CD4-positive, alpha-beta T cell treated with Interleukin-2 at 100 ng/mL for 4 hours (primary cell): ENCODE measurements around the gene CHKB.
"Not testable (repeated sequence)": the region's sequence is repeated elsewhere in the genome, so short reads cannot be mapped to it uniquely, and the experiment has no call there.

Experiments
- DNase-seq: peaks from one replicate; pipeline ENCODE4 v3.0.0-alpha.2; 2020; ENCODE audit warnings: low spot score

Gene CHKB

DNA sequence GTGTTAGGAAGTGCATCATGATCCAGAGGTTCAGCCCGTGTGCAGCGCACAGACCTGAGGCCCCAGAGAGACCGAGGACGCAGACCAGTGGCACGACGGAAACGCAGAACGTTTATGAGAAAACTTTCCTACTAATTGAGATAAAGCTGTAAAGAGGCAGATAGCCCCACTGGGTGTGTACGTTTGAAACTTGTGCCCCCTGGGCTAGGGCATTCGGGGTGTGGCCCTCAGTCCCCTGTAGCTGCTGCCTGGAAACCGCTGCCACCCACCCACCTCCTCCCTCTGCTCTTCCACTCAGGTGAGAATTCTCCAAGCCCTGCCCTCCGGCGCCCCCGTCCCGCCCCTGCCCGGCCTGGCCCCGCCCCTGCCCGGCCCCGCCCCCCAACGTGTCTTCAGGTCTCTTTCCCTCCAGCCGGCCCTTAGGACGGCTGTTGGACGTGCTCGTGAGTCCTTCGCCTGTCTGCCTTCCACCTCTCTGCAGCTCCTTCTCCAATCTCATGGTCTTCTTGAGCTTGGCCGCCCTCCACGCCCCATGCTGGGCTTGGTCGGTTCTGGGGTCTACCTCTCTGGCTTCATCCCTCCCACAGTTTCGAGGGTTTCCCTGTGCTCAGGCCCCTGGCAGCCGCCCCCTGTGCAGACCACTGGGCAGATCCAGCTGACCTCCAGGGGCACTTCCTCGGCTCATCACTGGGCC lies 30.0 kb upstream of the CHKB start:
- no peak for DNase-seq

DNA sequence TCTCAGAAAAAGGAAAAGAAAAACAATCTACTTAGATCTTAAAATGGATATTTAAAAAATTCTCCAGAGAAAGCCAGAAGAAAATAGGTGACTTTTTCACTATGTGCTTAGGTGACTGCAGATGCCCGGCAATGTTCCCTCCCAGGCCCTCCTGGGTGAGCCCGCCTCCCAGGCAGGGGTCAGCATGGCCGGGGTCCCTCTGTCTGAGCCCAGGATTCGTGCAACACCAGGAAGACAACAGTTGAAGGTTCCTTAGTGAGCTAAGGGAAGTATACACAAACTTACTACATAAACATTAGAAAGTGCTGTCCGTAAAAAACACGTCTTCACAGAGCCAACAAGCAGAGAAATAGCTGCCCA lies 29.5 kb upstream of the CHKB start:
- no peak for DNase-seq

DNA sequence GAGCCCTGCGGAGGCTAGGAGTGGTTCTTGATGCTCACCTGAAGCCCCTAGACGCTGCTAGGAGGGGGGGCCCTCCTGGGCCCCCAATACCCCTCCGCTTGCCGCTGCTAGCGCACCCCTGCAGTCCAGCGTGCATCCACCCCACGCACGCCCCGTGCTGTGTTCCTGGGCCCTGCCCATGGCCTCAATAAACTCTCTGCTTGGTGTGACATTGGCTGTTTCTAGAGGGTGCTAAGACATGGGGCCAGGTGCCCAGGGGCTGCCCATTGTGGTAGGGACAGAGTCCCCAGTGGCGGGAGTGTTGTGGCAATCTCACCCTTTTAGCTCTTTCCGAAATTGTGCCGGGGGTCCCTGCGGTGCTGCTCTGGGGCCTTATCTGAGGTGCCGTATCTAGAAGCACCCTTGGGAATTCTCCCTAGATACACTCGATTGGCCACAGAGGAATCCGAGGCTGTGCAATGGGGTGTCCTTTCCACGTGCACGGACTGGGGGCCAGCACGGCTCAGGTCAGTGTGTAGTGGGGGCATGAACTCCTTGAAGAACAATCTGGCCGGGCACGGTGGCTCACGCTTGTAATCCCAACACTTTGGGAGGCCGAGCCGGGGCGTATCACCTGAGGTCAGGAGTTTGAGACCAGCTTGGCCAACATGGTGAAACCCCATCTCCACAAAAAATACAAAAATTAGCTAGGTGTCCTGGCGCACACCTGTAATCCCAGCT lies 28.9 kb upstream of the CHKB start:
- no peak for DNase-seq

DNA sequence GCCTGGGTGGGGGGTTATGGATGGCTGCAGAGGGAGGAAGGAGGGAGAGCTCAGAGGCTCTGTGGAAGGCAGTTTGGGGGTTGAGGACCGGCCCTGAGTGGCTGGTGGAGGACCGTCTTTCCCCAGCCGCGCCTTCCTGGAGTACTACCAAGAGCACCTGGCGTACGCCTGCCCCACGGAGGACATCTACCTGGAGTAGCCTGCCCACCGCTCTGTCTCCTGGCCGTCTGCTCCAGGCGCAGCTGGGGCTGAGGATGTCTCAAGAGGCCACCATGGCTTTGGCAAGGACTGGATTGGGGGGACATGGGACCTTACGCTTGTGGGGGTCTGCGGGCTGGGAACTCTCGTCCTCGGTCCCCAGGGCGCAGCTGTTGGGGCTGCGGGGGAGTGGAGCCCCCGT lies 27.9 kb upstream of the CHKB start:
- DNase-seq = no peak

DNA sequence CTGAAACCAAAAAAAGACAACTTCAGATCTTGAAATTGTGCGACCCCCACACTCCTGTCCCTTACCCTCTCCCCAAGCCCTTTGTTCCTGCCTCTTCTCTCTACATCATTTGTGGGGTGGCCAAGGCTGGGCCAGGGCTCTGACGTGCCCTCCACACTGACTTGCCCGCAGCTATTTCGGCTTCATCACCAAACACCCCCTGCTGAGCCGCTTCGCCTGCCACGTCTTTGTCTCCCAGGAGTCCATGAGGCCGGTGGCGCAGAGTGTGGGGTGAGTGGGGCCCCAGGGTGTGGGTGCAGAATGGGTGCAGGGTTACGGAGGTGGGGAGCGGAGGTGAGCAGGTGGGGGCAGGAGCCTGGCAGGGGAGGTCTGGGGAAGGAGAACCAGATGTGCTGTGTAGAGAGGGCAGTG lies 27.4 kb upstream of the CHKB start:
- no peak for DNase-seq

DNA sequence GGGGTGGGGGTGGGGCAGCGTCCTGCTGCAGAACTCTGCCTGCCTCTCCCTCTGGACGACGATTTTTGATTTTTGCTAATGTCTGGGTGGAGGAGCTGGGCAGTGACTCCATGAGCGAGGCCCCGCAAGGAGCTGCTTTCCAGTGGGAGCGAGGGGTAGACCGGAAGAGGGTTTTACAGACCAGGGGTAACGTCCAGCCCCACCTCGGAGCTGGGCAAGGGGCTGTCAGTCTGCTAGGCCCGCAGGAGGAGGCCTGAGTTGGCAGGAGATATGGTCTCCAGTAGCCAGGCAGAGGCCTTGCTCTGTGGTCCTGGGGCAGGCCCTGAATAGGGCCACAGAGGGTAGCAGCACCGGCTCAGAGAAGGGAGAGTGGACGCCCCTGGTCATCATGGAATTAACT lies 26.9 kb upstream of the CHKB start:
- DNase-seq = no peak

DNA sequence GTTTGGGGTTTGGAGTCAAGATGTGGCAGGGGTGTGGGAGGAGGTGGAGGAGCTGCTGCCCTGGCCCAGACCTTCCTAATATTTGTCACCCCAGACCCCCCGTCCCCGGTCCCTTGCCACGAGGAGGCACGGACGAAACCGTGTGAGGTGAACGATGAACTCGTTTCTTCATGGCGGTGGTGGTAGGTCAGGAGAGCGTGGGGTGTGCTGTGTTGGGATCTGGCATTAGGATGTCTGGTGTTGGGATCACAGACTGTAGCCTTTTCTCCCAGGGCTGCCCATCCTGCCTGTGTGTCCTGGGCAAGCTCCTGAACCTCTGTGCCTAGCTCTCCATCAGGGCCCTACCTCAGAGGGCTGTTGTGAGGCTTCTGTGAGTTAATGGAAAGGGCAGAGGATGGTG lies 26.3 kb upstream of the CHKB start:
- no peak for DNase-seq

DNA sequence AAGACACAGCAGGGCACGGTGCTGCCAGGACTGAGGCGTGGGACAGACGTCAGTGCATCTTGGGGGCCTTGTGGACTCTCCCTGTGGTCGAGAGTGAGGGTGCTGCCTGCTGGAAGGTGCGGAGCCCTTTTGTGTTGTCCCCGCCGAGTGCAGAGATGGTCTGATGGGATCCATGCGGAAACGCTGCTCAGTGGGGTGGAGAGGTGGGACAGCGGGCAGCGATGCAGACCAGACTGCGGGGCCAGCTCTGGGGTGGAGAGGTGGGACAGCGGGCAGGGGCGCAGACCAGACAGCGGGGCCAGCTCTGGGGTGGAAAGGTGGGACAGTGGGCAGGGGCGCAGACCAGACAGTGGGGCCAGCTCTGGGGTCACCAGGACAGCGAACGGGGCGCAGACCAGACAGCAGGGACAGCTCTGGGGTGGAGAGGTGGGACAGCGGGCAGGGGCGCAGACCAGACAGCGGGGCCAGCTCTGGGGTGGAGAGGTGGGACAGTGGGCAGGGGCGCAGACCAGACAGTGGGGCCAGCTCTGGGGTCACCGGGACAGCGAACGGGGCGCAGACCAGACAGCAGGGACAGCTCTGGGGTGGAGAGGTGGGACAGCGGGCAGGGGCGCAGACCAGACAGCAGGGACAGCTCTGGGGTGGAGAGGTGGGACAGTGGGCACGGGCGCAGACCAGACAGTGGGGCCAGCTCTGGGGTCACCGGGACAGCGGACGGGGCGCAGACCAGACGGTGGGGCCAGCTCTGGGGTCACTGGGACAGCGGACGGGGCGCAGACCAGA lies 25.6 kb upstream of the CHKB start:
- not testable (repeated sequence) for DNase-seq

DNA sequence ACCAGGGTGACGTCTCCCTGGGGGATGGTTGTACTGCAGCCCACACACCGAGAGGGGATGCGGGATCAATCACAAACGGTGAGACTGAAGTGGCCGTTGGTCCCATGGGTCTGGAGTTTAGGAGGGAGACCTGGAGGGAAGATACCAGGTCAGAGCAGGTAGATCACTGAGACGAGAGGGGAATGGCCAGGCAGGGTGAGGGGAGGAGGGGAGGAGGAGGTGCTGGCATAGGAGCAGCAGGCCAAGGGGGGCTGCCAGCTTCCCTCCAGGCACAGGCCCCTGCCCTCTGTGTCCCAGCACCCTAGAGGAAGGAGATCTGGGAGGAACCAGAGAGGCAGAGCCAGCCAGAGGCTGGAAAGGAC lies 25.0 kb upstream of the CHKB start:
- no peak for DNase-seq

DNA sequence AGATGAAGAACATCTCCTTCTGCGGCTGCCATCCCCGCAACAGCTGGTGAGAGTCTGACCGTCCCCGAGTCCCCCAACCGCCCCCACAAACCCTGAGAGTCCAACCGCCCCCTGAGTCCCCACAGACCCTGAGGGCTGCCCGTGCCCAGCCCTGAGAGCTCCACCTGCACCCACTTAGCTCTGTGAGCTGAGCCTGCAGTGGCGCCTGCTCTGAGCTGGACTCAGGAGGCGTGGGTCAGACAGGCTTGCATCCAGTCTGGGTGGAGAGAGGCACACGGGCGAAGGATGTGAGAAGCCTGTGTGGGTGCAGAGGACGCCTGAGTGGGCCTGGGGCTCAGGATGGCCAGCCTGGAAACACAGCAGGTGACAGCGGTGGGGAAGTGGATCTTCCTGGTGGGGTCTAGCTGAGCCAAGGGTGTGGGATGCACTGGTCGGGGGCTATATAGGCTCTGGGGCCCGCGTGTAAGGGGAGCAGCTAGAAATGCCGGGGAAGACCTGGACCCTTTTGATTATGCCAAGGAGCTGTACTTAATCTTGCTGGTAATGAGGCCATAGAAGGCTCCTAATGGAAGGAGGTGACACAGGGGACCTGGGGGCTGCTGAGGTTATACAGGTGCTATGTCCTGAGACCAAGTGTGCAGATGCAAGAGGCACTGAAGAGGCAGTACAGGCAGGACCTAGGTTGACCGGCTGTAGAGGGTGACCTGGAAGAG lies 24.5 kb upstream of the CHKB start:
- DNase-seq = no peak

DNA sequence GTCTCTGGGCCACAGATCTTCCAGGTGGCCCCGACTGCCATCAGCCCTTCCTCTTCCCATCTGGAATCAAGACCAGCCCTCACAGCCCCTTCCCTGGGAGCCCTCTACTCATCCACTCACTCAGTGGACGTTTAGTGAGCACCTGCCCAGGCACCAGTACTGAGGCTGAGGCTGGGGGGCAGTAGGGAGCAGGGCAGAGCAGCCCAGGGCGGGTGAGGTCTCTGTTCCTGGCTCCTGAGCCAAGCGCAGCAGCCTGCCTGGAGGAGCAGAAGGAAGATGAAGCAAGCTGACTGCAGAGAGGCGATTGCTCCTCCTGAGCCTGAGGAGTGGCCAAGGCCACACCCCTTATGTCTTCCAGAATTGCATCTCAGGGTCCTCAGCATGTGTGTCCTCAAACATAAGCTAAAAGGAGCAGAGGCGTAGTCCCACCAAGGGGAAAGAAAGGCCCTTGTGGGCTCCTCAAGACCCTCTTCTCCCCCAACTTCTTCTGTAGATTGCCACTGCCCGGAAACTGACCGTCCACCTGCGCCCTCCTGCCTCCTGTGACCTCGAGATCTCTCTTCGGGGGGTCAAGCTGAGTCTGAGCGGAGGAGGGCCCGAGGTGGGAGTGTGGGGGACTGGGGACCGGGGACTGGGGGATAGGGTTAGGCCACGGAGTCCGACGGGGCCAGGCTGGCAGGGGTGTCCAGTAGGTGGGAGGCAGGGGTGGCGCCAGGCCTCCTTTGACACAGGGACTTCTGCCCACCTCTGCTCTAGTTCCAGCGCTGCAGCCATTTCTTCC lies 23.7 kb upstream of the CHKB start:
- no peak for DNase-seq

DNA sequence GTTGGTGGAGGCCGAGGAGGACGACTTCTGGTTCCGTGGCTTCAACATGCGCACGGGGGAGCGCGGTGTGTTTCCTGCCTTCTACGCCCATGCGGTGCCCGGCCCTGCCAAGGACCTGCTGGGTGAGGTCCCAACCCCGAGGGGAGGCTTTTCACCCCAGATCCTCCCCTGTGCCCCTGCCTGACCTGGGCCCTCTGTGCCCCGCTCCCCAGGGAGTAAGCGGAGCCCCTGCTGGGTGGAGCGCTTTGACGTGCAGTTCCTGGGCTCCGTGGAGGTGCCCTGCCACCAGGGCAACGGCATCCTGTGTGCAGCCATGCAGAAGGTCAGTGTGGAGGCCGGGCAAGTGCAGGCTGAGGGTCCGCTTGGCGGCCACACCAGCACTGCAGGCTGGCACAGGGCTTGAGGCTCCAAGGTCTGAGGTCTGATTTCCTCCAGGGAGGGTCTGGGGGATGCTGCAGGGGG lies 23.0 kb upstream of the CHKB start:
- no peak for DNase-seq

DNA sequence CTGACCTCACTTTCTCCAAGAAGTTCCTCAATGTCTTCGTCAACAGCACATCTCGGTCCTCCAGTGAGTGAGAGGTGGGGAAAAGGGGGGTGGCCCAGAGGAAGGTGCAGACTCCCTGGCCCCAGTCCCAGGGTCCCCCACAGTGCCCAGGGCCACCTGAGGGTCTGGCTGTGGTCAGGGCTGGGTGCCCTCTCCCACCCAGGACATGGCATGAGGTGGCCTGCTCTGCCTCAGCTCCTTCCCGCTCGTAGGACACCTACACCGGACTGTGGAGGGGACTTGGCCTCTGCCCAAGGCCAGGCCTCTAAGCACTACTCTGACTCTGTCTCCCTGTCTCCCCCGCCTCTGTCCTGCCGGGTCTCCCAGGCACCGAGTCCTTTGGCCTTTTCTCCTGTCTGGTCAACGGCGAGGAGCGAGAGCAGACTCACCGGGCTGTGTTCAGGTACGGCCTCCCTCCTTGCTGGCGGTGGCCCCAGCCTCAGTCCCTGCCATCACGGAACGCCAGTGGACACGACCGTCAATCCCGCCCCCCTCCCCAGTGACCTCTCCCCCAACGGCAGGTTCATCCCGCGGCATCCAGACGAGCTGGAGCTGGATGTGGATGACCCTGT lies 22.5 kb upstream of the CHKB start:
- no peak for DNase-seq

DNA sequence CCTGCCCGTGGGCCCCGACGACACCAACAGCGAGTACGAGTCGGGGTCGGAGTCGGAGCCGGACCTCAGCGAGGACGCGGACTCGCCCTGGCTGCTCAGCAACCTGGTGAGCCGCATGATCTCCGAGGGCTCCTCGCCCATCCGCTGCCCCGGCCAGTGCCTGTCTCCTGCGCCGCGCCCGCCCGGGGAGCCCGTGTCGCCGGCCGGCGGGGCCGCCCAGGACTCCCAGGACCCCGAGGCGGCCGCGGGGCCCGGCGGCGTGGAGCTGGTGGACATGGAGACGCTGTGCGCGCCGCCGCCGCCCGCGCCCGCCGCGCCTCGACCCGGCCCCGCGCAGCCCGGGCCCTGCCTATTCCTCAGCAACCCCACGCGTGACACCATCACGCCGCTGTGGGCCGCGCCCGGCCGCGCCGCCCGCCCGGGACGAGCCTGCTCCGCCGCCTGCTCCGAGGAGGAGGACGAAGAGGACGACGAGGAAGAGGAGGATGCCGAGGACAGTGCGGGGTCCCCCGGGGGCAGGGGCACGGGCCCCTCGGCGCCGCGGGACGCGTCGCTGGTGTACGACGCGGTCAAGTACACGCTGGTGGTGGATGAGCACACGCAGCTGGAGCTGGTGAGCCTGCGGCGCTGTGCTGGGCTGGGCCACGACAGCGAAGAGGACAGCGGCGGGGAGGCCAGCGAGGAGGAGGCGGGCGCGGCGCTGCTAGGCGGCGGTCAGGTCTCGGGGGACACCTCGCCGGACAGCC lies 21.8 kb upstream of the CHKB start:
- no peak for DNase-seq

DNA sequence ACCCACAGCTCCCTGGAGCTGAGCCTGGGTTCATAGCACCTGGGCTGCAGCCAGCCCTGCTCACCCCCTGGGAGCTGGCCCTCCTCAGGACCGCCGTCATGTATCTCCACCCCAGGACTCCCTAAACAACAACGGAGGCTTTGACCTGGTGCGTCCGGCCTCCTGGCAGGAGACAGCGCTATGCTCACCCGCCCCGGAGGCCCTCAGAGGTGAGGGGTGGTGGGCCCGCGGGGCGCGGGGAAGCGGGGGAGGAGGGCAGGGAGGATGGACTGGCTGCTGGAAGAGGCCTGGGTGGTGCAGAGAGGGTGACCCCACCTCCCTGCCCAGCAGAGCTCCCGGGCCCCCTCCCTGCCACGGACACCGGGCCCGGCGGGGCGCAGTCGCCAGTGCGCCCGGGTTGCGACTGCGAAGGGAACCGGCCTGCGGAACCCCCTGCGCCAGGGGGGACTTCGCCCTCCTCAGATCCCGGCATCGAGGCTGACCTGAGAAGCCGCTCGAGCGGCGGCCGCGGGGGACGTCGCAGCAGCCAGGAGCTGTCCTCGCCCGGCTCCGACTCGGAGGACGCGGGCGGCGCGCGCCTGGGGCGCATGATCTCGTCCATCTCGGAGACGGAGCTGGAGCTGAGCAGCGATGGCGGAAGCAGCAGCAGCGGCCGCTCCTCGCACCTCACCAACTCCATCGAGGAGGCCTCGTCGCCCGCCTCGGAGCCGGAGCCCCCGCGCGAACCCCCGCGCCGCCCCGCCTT lies 21.0 kb upstream of the CHKB start:
- DNase-seq = no peak

DNA sequence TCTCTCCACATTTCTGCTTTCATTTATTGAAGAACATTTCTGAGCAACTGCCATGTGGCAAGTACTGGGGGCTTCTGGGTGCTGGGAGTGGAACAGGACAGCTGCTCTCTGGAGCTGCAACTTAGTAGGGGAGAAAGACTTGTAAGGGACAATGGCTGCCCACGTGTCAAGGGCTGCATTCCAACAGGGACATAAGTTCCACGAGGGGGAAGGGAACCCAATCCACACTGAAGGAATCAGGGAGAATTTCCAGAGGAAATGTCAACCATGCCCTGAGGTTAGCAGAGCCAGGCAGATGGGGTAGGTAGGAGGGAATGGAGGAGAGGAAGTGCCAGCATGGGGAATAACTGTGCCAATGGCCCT lies 19.7 kb upstream of the CHKB start:
- no peak for DNase-seq

DNA sequence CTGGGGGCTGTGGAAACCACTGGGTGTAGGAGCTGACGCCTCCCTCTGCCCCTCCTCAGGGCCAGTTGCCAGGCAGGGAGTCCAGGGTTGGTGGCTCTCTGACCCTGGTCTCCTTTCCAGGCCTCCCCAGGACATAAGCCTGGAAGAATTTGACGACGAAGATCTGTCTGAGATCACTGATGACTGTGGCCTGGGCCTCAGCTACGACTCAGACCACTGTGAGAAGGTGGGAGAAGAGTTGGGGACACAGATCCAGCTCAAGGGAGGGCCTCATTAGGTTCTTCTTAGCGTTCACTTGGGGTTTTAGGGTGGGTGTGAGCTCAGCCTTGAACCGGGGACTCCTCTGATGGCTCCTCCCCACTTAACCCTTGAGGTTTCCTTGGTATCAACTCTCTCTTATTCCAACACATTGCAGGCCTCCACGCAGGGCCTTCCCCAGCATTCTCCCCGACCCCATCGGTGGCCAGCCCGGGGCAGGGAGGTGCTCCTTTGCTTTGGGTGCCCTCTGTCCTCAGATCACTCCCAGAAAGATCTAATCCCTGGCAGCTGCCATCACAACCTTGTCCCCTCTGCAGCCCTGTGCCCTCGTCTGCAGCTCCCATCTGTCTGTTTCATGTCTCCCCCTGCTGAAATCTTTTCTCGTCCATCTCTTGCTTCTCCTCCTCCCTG lies 19.2 kb upstream of the CHKB start:
- DNase-seq = no peak

DNA sequence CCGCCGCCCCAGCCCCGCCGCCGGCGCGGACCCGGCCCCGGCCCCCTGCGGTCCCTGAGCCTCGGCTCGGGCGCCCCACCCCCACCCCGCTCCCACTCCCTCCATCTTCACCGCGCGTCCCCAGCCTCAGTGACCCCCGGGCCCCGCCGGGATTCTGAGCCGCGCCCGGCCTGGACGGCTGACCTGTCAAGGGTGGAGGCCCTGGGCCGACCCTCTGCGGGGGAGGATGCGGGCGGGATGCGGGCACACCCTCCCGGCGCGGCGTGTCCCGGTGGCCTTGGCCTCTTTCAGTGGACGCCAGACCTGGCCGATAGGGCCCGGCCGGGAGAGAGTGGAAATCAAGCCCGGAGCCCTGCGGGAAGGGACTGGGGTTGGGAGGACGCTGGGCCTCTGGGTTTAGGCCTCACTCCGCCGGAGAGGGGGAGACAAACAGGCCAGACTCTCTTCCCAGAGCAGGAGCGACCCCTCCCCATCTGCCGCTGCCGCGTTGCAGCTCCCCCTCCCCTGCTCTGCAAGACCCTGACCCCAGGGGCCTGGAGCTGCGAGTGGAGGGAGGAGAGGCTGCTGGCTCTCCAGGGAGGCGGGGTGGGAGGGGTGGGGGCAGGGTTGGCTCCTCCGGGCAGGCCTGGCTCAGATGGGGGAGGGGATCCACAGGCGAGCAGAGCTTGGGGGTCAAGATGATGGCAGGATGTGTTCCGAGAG lies 18.5 kb upstream of the CHKB start:
- DNase-seq = no peak

DNA sequence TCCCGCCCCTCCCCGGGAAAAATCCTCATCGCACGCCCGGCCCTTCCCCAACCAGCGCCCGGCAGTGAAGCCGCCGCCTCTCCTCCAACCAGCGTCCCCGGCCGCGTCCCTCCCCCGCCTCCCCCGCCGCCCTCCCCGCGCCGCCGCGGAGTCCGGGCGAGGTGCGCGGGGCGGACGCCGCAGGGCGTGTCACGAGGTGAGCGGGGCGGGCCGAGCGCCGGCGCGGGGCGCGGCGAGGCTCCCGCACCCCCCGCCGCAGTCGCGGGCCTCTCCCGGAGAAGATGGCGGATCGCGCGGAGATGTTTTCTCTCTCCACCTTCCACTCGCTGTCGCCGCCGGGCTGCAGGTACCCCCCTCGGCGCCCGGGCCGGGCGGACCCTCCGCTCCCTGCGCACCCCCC lies 17.9 kb upstream of the CHKB start, which contains the start of gene MAPK8IP2:
MAPK8IP2 (plus strand) TSS at position 256 of the 400 bp plus-strand sequence; CDS start at position 282, 26 bp downstream.
- no peak for DNase-seq
